IMR-90 (cell line): Measurements from ENCODE around the gene SLC2A10. TPM values are rescaled to one million over a fixed set of nuclear protein-coding genes. Genes with fewer than 3 reads are reported as not detected.

Experiments
- ATAC-seq: fragments of 200-7000 bp; cut with Tn5 transposase; 2 replicates; pipeline ENCODE4 v1.9.1; 2020; ENCODE audit warnings: low read depth, mild to moderate bottlenecking, moderate library complexity
- BruUV-seq: library from RNA; stranded (reverse); fragments of 400-500 nt; replicated peaks from 2 replicates; lab custom pipeline; 2021; lab: Mats Ljungman, UMichigan
- CTCF ChIA-PET: fragments of 300-600 bp; formaldehyde crosslinking; extraction: SDS; loops from one replicate; lab custom pipeline; 2021; ENCODE audit warnings: antibody characterized with exemption; lab: Yijun Ruan, JAX
- POLR2A ChIA-PET: fragments of 300-600 bp; sonication (Branson Sonifier 250); formaldehyde crosslinking; loops from one replicate; lab custom pipeline; 2022; ENCODE audit warnings: antibody characterized with exemption; ENCODE audit not compliant: unreplicated experiment; lab: Charles Lee
- DNase-seq: peaks from one replicate; pipeline ENCODE4 v3.0.0; 2013
- H2AFZ ChIP-seq: replicated peaks from 2 replicates; pipeline ENCODE3; 2013; ENCODE audit warnings: low read length, mild to moderate bottlenecking; ENCODE audit not compliant: poor library complexity
- H2AK5ac ChIP-seq: 2 replicates; pipeline ENCODE4 v1.6.1; 2013; ENCODE audit warnings: low read depth, low read length, inconsistent platforms
- H2AK9ac ChIP-seq: replicated peaks from 2 replicates; pipeline ENCODE3; 2013; ENCODE audit warnings: mild to moderate bottlenecking, low read depth, low read length, moderate library complexity; ENCODE audit not compliant: poor library complexity
- H2BK120ac ChIP-seq: 2 replicates; pipeline ENCODE4 v1.6.1; 2013; ENCODE audit warnings: low read depth, low read length, inconsistent platforms
- H2BK15ac ChIP-seq: 3 replicates; pipeline ENCODE4 v1.6.1; 2013; ENCODE audit warnings: low read depth, low read length, inconsistent platforms
- H2BK20ac ChIP-seq: 2 replicates; pipeline ENCODE4 v1.6.1; 2013; ENCODE audit warnings: low read depth, mild to moderate bottlenecking, inconsistent platforms, low read length, moderate library complexity
- H2BK5ac ChIP-seq: 2 replicates; pipeline ENCODE4 v1.6.1; 2013; ENCODE audit warnings: mild to moderate bottlenecking, low read depth, low read length, inconsistent platforms; ENCODE audit not compliant: poor library complexity, severe bottlenecking
- H3K14ac ChIP-seq: replicated peaks from 2 replicates; pipeline ENCODE4 v1.6.1; 2013; ENCODE audit warnings: low read depth, low read length, inconsistent platforms
- H3K18ac ChIP-seq: 2 replicates; pipeline ENCODE4 v1.6.1; 2013; ENCODE audit warnings: low read depth, low read length, control low read depth
- H3K23ac ChIP-seq: 2 replicates; pipeline ENCODE4 v1.6.1; 2013; ENCODE audit warnings: low read depth, low read length, inconsistent platforms
- H3K27ac ChIP-seq: 2 replicates; pipeline ENCODE4 v1.5.1; 2013; ENCODE audit warnings: mild to moderate bottlenecking, control low read depth, low read length; ENCODE audit not compliant: insufficient read depth
- H3K27me3 ChIP-seq: 2 replicates; pipeline ENCODE4 v1.6.1; 2013; ENCODE audit warnings: low read length; ENCODE audit not compliant: control insufficient read depth, insufficient read depth
- H3K36me3 ChIP-seq: 2 replicates; pipeline ENCODE4 v1.6.1; 2013; ENCODE audit warnings: low read length, mixed read lengths; ENCODE audit not compliant: control insufficient read depth, insufficient read depth
- H3K4ac ChIP-seq: 2 replicates; pipeline ENCODE4 v1.6.1; 2013; ENCODE audit warnings: low read depth, low read length, inconsistent platforms
- H3K4me1 ChIP-seq: 2 replicates; pipeline ENCODE4 v1.6.1; 2013; ENCODE audit warnings: low read length, mixed read lengths; ENCODE audit not compliant: control insufficient read depth, insufficient read depth
- H3K4me2 ChIP-seq: 2 replicates; pipeline ENCODE4 v1.6.1; 2013; ENCODE audit warnings: low read depth, mild to moderate bottlenecking, control low read depth, low read length, moderate library complexity
- H3K4me3 ChIP-seq: 2 replicates; pipeline ENCODE4 v1.5.1; 2013; ENCODE audit warnings: low read depth, mild to moderate bottlenecking, control low read depth, low read length, moderate library complexity; ENCODE audit not compliant: insufficient read depth
- H3K56ac ChIP-seq: 2 replicates; pipeline ENCODE4 v1.6.1; 2013; ENCODE audit warnings: low read length, inconsistent platforms; ENCODE audit not compliant: insufficient read depth; ENCODE audit errors: extremely low read depth
- H3K79me1 ChIP-seq, 2 experiments: 2 replicates each; pipeline ENCODE4 v1.6.1; 2013; ENCODE audit warnings: low read length in 2 of 2, inconsistent platforms in 1 of 2, low read depth in 1 of 2
- H3K9ac ChIP-seq: 2 replicates; pipeline ENCODE4 v1.6.1; 2013; ENCODE audit warnings: low read depth, low read length, control low read depth
- H3K9me1 ChIP-seq: 2 replicates; pipeline ENCODE4 v1.6.1; 2013; ENCODE audit warnings: low read length, inconsistent platforms; ENCODE audit not compliant: insufficient read depth
- H3K9me3 ChIP-seq: 2 replicates; pipeline ENCODE4 v1.6.1; 2013; ENCODE audit warnings: low read length; ENCODE audit not compliant: control insufficient read depth, insufficient read depth
- H4K20me1 ChIP-seq: 2 replicates; pipeline ENCODE4 v1.6.1; 2013; ENCODE audit warnings: low read length, inconsistent platforms; ENCODE audit not compliant: insufficient read depth
- H4K5ac ChIP-seq: 2 replicates; pipeline ENCODE4 v1.6.1; 2013; ENCODE audit warnings: mild to moderate bottlenecking, low read depth, low read length, control low read depth
- H4K8ac ChIP-seq, 2 experiments: 2 replicates each; pipeline ENCODE4 v1.6.1; 2013; ENCODE audit warnings: low read depth in 2 of 2, low read length in 2 of 2, control low read depth in 1 of 2, inconsistent platforms in 1 of 2
- H4K91ac ChIP-seq: 2 replicates; pipeline ENCODE4 v1.6.1; 2013; ENCODE audit warnings: low read depth, low read length, inconsistent platforms; ENCODE audit not compliant: insufficient read depth
- BHLHE40 ChIP-seq: fragments of 150-350 bp; IDR thresholded peaks from 2 replicates; pipeline ENCODE4 v1.6.1; 2016; ENCODE audit warnings: mild to moderate bottlenecking, low read depth, low read length
- CHD1 ChIP-seq: IDR thresholded peaks from 2 replicates; pipeline ENCODE4 v1.6.1; 2012; ENCODE audit warnings: low read depth, low read length, improper control_type of control experiment
- MAFK ChIP-seq: IDR thresholded peaks from 2 replicates; pipeline ENCODE4 v1.6.1; 2012; ENCODE audit warnings: low read depth, low read length, improper control_type of control experiment
- MAZ ChIP-seq: IDR thresholded peaks from 2 replicates; pipeline ENCODE4 v1.6.1; 2012; ENCODE audit warnings: low read depth, mild to moderate bottlenecking, low read length, improper control_type of control experiment, moderate library complexity, borderline replicate concordance
- MXI1 ChIP-seq: IDR thresholded peaks from 2 replicates; pipeline ENCODE4 v1.6.1; 2012; ENCODE audit warnings: low read depth, mild to moderate bottlenecking, low read length, moderate library complexity, borderline replicate concordance
- NFE2L2 ChIP-seq: fragments of 150-350 bp; IDR thresholded peaks from 2 replicates; pipeline ENCODE4 v1.6.1; 2016; ENCODE audit warnings: low read depth, mild to moderate bottlenecking, low read length
- RAD21 ChIP-seq: IDR thresholded peaks from 2 replicates; pipeline ENCODE4 v1.6.1; 2012; ENCODE audit warnings: low read length, improper control_type of control experiment
- RCOR1 ChIP-seq: IDR thresholded peaks from 2 replicates; pipeline ENCODE4 v1.6.1; 2012; ENCODE audit warnings: mild to moderate bottlenecking, low read length, improper control_type of control experiment; ENCODE audit not compliant: insufficient replicate concordance
- RFX5 ChIP-seq: IDR thresholded peaks from 2 replicates; pipeline ENCODE4 v1.8.0; 2012; ENCODE audit warnings: low read depth, mild to moderate bottlenecking, low read length, moderate library complexity
- WGBS, 2 experiments: methylation state at CpG; one replicate each; pipeline versions ENCODE4 v1.1.5 to v1.1.7; 2013; ENCODE audit warnings: missing lambda C conversion rate in 2 of 2; ENCODE audit not compliant: insufficient read length in 1 of 2; ENCODE audit errors: extremely low coverage in 2 of 2; 5-methylcytosine and 5-hydroxymethylcytosine counted together
- dilution Hi-C: fragments of 300-500 bp; cut with HindIII; formaldehyde crosslinking; loops from one replicate; pipeline ENCODE4 v1.14.3; 2018; ENCODE audit warnings: low sequenced_read_pairs; ENCODE audit not compliant: unreplicated experiment
- in situ Hi-C: fragments of 300-500 bp; cut with MboI; formaldehyde crosslinking; loops from 3 replicates; pipeline ENCODE4 v1.14.3; 2019; ENCODE audit warnings: low sequenced_read_pairs, inconsistent platforms, mixed read lengths
- intact Hi-C: fragments of 100-400 bp; cut with micrococcal nuclease; formaldehyde crosslinking; loops from 2 replicates; pipeline ENCODE4 v1.10.0; 2022
- polyA plus RNA-seq, 3 experiments: library from polyadenylated mRNA; depleted of rRNA; stranded (reverse); fragments of >200 nt; gene quantifications; 2 replicates each; pipeline ENCODE4 v1.2.3, GENCODE V29; 2012; ENCODE audit warnings: low replicate concordance in 1 of 3
- total RNA-seq: library from RNA; depleted of rRNA; stranded (reverse); fragments of >200 nt; gene quantifications from 2 replicates; pipeline ENCODE4 v1.2.3, GENCODE V29; 2012

SLC2A10 gene
- total and polyA plus RNA-seq, 2 of the 4 experiments (the other 2 are of a cell fraction): 15.2 to 22.0 TPM

GRCh38 chr20:46731770-46732169 lies 22.3 kb downstream of the SLC2A10 start:
- Histone ChIP-seq H3K56ac (no peak overlapping the region), H3K79me1 (peaks cover 0 to 12% of the 10 kb centered on the region in 2 experiments; a peak in 1 of 4 replicates), H3K27ac (no peak overlapping the region), H3K23ac (no peak overlapping the region), H3K36me3 (peaks cover 57% of the 10 kb centered on the region), H3K4me1 (peaks cover 5% of the 10 kb centered on the region), H3K27me3 (no peaks in the 10 kb centered on the region), H3K4ac (no peak overlapping the region), H2AK9ac (no peak overlapping the region), H3K4me2 (no peak overlapping the region), H2BK5ac (no peak overlapping the region), H3K18ac (no peak overlapping the region), H2BK120ac (no peak overlapping the region), H2BK20ac (no peak overlapping the region), H3K9me1 (peaks cover 11% of the 10 kb centered on the region; the same call in 1 of the 2 replicates), H4K20me1 (no peaks in the 10 kb centered on the region), H2AK5ac (no peak overlapping the region), H3K14ac (no peak overlapping the region), H2AFZ (no peak overlapping the region), H3K9ac (no peak overlapping the region), H4K8ac (no peak overlapping the region), H3K4me3 (no peak overlapping the region), H4K5ac (no peak overlapping the region), H4K91ac (no peak overlapping the region), H2BK15ac (no peak overlapping the region), H3K9me3 (no peaks in the 10 kb centered on the region)
- intact Hi-C loops (no loop called here), in situ Hi-C loops (no loop called here), dilution Hi-C loops (no loop called here)
- POLR2A ChIA-PET: no interaction called here
- DNase-seq (no peak), ATAC-seq (no peak)
- CTCF ChIA-PET: no interaction called here
- no peak for TF ChIP-seq RFX5
- no peak for TF ChIP-seq CHD1
- no peak for TF ChIP-seq NFE2L2
- TF ChIP-seq MXI1: no peak
- no peak for TF ChIP-seq RAD21
- no peak for TF ChIP-seq RCOR1
- no peak for TF ChIP-seq BHLHE40
- no peak for TF ChIP-seq MAZ
- TF ChIP-seq MAFK: no peak
- WGBS, 2 experiments: 85% methylated on average over 3 of the region's 4 CpGs; no CpG with 5 or more reads in 1 of the 2 experiments
- BruUV-seq: no TSS peak
